HEK293 (cell line): ENCODE data around the gene CWC25.

ENCODE experiments used
- CTCF ChIA-PET: fragments of 350-600 bp; formaldehyde crosslinking; extraction: SDS; loops from one replicate; lab custom pipeline; 2021; ENCODE audit warnings: antibody characterized with exemption; lab: Yijun Ruan, JAX
- POLR2A ChIA-PET: fragments of 300-600 bp; formaldehyde crosslinking; extraction: SDS; loops from one replicate; lab custom pipeline; 2020; ENCODE audit warnings: antibody characterized with exemption, inconsistent platforms; lab: Yijun Ruan, JAX
- H3K27ac ChIP-seq: fragments of 200-500 bp; sonication (Bioruptor generic); 2 replicates; pipeline ENCODE4 v1.5.1; 2014; ENCODE audit warnings: low read depth, low read length, control low read depth, inconsistent platforms; ENCODE audit errors: extremely low read depth
- H3K36me3 ChIP-seq, 2 experiments: fragments of 200-500 bp in 1 of 2; sonication (Bioruptor generic) in 1 of 2; 1 replicate in 1 of 2; 2 replicates in 1 of 2; pipeline ENCODE4 v1.5.1; 2014 to 2017; ENCODE audit warnings: inconsistent platforms in 2 of 2, low read length in 2 of 2; ENCODE audit not compliant: control insufficient read depth in 2 of 2, insufficient read depth in 1 of 2
- H3K4me1 ChIP-seq: fragments of 200-500 bp; sonication (Bioruptor generic); 2 replicates; pipeline ENCODE4 v1.5.1; 2014; ENCODE audit warnings: mild to moderate bottlenecking, low read length, inconsistent platforms; ENCODE audit not compliant: control insufficient read depth, insufficient read depth
- H3K4me3 ChIP-seq: 2 replicates; pipeline ENCODE4 v1.5.1; 2011; ENCODE audit warnings: low read depth, mild to moderate bottlenecking, control low read depth, low read length, moderate library complexity
- H3K9me3 ChIP-seq: fragments of 200-500 bp; sonication (Bioruptor generic); 2 replicates; pipeline ENCODE4 v1.5.1; 2014; ENCODE audit warnings: low read depth, low read length, inconsistent platforms; ENCODE audit not compliant: control insufficient read depth, insufficient read depth
- FEZF1 ChIP-seq: fragments of 450-650 bp; formaldehyde crosslinking; IDR thresholded peaks from 2 replicates; pipeline ENCODE4 v1.5.1; 2016; ENCODE audit warnings: missing biosample characterization, missing genetic modification characterization
- MYNN ChIP-seq: fragments of 450-650 bp; formaldehyde crosslinking; IDR thresholded peaks from 2 replicates; pipeline ENCODE4 v1.5.1; 2016; ENCODE audit warnings: missing biosample characterization, missing genetic modification characterization, borderline replicate concordance
- SP7 ChIP-seq: fragments of 450-650 bp; formaldehyde crosslinking; IDR thresholded peaks from 2 replicates; pipeline ENCODE4 v1.5.1; 2016; ENCODE audit warnings: missing biosample characterization, missing genetic modification characterization
- ZFHX2 ChIP-seq: fragments of 450-650 bp; formaldehyde crosslinking; conservative IDR thresholded peaks from 2 replicates; pipeline ENCODE4 v1.5.1; 2016; ENCODE audit warnings: missing biosample characterization, missing genetic modification characterization
- ZNF391 ChIP-seq: fragments of 450-650 bp; formaldehyde crosslinking; IDR thresholded peaks from 2 replicates; pipeline ENCODE4 v1.5.1; 2016; ENCODE audit warnings: low read depth, missing biosample characterization, missing genetic modification characterization, borderline replicate concordance
- ZNF501 ChIP-seq: fragments of 450-650 bp; formaldehyde crosslinking; IDR thresholded peaks from 2 replicates; pipeline ENCODE4 v1.5.1; 2016; ENCODE audit warnings: missing biosample characterization, missing genetic modification characterization
- ZNF558 ChIP-seq: fragments of 450-650 bp; formaldehyde crosslinking; IDR thresholded peaks from 2 replicates; pipeline ENCODE4 v1.5.1; 2016; ENCODE audit warnings: missing biosample characterization, missing genetic modification characterization
- ZNF610 ChIP-seq: fragments of 450-650 bp; formaldehyde crosslinking; IDR thresholded peaks from 2 replicates; pipeline ENCODE4 v1.5.1; 2016; ENCODE audit warnings: missing biosample characterization, missing genetic modification characterization, borderline replicate concordance
- ZNF76 ChIP-seq: fragments of 450-650 bp; formaldehyde crosslinking; IDR thresholded peaks from 2 replicates; pipeline ENCODE4; 2016; ENCODE audit warnings: low read depth, missing biosample characterization, missing genetic modification characterization, borderline replicate concordance
- TF ChIP-seq, protein P1 (sequence below): fragments of 450-650 bp; formaldehyde crosslinking; IDR thresholded peaks from 2 replicates; pipeline ENCODE4 v1.5.1; 2017; ENCODE audit warnings: missing biosample characterization, missing genetic modification characterization
- TF ChIP-seq, protein P2 (sequence below): fragments of 450-650 bp; formaldehyde crosslinking; IDR thresholded peaks from 2 replicates; pipeline ENCODE4 v1.5.1; 2016; ENCODE audit warnings: missing biosample characterization, missing genetic modification characterization, borderline replicate concordance
- TF ChIP-seq, protein P3 (sequence below): fragments of 450-650 bp; formaldehyde crosslinking; IDR thresholded peaks from 2 replicates; pipeline ENCODE4 v1.5.1; 2016; ENCODE audit warnings: missing biosample characterization, missing genetic modification characterization
- TF ChIP-seq, protein P4 (sequence below): fragments of 450-650 bp; formaldehyde crosslinking; IDR thresholded peaks from 2 replicates; pipeline ENCODE4 v1.5.1; 2016; ENCODE audit warnings: missing biosample characterization, missing genetic modification characterization
- TF ChIP-seq, protein P5 (sequence below): fragments of 450-650 bp; formaldehyde crosslinking; IDR thresholded peaks from 2 replicates; pipeline ENCODE4 v1.5.1; 2016; ENCODE audit warnings: missing biosample characterization, missing genetic modification characterization
- TF ChIP-seq, protein P6 (sequence below): fragments of 450-650 bp; formaldehyde crosslinking; IDR thresholded peaks from 2 replicates; pipeline ENCODE4 v1.5.1; 2017; ENCODE audit warnings: missing biosample characterization, missing genetic modification characterization
- TF ChIP-seq, protein P7 (sequence below): fragments of 450-650 bp; formaldehyde crosslinking; IDR thresholded peaks from 2 replicates; pipeline ENCODE4 v1.5.1; 2016; ENCODE audit warnings: missing biosample characterization, missing genetic modification characterization

CWC25 gene

DNA sequence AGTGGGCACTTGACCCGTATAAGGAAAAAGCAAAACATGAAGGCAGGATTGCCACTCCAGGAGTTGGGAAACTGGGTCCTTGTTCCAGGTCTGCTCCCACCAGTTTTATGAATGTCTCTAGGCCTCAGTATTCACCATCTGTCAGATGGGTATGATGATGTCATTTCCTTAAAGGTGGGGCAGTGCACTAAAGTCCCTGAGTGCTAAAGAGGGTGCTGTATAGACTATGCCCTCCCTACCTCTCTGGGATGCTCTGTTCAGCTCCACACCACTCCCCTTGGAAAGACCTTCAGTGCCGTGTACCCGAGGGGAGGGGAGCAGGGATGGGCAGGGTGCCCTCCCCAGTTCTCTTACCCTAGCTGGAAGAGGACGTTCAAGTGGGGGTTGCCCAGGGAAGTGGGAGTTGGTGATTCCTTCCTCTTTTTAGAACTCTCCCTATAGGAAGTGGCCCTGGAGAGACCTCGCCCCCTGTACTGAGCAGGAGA lies 46.9 kb upstream of the CWC25 start (continued):
- TF ChIP-seq, protein P1, sequence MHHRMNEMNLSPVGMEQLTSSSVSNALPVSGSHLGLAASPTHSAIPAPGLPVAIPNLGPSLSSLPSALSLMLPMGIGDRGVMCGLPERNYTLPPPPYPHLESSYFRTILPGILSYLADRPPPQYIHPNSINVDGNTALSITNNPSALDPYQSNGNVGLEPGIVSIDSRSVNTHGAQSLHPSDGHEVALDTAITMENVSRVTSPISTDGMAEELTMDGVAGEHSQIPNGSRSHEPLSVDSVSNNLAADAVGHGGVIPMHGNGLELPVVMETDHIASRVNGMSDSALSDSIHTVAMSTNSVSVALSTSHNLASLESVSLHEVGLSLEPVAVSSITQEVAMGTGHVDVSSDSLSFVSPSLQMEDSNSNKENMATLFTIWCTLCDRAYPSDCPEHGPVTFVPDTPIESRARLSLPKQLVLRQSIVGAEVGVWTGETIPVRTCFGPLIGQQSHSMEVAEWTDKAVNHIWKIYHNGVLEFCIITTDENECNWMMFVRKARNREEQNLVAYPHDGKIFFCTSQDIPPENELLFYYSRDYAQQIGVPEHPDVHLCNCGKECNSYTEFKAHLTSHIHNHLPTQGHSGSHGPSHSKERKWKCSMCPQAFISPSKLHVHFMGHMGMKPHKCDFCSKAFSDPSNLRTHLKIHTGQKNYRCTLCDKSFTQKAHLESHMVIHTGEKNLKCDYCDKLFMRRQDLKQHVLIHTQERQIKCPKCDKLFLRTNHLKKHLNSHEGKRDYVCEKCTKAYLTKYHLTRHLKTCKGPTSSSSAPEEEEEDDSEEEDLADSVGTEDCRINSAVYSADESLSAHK = no peak
- TF ChIP-seq, protein P2, sequence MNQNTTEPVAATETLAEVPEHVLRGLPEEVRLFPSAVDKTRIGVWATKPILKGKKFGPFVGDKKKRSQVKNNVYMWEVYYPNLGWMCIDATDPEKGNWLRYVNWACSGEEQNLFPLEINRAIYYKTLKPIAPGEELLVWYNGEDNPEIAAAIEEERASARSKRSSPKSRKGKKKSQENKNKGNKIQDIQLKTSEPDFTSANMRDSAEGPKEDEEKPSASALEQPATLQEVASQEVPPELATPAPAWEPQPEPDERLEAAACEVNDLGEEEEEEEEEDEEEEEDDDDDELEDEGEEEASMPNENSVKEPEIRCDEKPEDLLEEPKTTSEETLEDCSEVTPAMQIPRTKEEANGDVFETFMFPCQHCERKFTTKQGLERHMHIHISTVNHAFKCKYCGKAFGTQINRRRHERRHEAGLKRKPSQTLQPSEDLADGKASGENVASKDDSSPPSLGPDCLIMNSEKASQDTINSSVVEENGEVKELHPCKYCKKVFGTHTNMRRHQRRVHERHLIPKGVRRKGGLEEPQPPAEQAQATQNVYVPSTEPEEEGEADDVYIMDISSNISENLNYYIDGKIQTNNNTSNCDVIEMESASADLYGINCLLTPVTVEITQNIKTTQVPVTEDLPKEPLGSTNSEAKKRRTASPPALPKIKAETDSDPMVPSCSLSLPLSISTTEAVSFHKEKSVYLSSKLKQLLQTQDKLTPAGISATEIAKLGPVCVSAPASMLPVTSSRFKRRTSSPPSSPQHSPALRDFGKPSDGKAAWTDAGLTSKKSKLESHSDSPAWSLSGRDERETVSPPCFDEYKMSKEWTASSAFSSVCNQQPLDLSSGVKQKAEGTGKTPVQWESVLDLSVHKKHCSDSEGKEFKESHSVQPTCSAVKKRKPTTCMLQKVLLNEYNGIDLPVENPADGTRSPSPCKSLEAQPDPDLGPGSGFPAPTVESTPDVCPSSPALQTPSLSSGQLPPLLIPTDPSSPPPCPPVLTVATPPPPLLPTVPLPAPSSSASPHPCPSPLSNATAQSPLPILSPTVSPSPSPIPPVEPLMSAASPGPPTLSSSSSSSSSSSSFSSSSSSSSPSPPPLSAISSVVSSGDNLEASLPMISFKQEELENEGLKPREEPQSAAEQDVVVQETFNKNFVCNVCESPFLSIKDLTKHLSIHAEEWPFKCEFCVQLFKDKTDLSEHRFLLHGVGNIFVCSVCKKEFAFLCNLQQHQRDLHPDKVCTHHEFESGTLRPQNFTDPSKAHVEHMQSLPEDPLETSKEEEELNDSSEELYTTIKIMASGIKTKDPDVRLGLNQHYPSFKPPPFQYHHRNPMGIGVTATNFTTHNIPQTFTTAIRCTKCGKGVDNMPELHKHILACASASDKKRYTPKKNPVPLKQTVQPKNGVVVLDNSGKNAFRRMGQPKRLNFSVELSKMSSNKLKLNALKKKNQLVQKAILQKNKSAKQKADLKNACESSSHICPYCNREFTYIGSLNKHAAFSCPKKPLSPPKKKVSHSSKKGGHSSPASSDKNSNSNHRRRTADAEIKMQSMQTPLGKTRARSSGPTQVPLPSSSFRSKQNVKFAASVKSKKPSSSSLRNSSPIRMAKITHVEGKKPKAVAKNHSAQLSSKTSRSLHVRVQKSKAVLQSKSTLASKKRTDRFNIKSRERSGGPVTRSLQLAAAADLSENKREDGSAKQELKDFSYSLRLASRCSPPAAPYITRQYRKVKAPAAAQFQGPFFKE (tag by site-specific recombination) = no peak
- no peak for TF ChIP-seq ZNF558 (tag by site-specific recombination)
- TF ChIP-seq, protein P3, sequence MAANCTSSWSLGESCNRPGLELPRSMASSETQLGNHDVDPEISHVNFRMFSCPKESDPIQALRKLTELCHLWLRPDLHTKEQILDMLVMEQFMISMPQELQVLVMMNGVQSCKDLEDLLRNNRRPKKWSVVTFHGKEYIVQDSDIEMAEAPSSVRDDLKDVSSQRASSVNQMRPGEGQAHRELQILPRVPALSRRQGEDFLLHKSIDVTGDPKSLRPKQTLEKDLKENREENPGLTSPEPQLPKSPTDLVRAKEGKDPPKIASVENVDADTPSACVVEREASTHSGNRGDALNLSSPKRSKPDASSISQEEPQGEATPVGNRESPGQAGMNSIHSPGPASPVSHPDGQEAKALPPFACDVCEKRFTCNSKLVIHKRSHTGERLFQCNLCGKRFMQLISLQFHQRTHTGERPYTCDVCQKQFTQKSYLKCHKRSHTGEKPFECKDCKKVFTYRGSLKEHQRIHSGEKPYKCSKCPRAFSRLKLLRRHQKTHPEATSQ (tag by site-specific recombination) = no peak

DNA sequence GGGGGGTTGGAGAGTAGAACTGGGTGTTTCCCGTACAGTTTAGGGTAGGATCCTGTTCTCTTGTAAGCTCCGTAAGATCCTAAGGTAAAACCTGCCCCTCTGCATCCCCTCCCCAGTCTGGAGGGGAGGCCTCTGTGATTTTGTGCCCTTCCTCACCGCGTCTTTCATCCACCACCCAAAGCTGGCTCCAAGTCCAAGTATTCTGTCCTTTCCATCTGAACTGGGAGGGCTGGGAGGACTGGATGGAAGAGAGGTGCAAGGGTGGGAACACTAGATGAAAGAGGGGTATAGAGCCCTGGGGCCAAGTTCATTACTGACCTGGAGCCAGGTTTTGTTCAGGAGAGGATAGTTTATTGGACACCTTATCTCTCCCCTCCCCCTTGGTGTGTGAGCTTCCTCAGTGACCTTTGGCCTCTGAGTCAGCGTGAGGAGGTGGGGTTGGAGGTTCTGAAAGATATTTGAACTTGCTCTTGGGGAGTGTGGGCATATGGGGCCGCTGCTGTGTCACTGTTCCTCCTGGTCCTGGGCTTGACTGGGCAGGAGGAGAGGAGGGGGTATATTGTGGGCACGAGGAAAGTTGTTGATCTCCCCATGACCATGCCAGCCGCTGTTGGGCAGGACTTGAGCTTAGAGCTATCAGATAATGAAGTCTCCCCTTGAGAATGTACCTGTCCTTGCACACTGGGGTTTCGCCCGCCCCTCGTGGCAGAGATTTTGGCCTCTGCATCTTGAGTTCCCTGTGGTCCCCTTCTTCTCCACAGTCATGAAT lies 46.3 kb upstream of the CWC25 start:
- Histone ChIP-seq H3K27ac (peak overlapping the region; percentile 76), H3K4me3 (peak overlapping the region; percentile 94), H3K9me3 (no peaks in the 10 kb centered on the region), H3K4me1 (peaks cover 12% of the 10 kb centered on the region), H3K36me3 (no peaks in the 10 kb centered on the region)
- ChIA-PET CTCF (interaction anchor here (0.7 to 5.8 kb wide), 10 partner anchors 9 to 528 kb away, joined by 3 to 24 read pairs (median 3); partner anchors contain the start of gene LASP1NB), POLR2A (interaction anchor here (0.7 to 4.1 kb wide), 16 partner anchors 8 to 328 kb away, joined by 3 to 62 read pairs (median 8); partner anchors contain the start of genes CWC25, LASP1NB, PLXDC1 and PSMB3)
- TF ChIP-seq ZNF76 (peak; percentile 20; the same call in 1 of the 2 replicates), ZNF610 (tag by site-specific recombination) (no peak), FEZF1 (tag by site-specific recombination) (no peak), MYNN (tag by site-specific recombination) (no peak), SP7 (tag by site-specific recombination) (peak; percentile 80; the same call in 1 of the 2 replicates), ZNF501 (tag by site-specific recombination) (no peak), ZNF391 (tag by site-specific recombination) (0 out of 2 replicates have a peak, but pooled peaks have one; percentile 37), ZFHX2 (peak; percentile 83)
- TF ChIP-seq, protein P4, sequence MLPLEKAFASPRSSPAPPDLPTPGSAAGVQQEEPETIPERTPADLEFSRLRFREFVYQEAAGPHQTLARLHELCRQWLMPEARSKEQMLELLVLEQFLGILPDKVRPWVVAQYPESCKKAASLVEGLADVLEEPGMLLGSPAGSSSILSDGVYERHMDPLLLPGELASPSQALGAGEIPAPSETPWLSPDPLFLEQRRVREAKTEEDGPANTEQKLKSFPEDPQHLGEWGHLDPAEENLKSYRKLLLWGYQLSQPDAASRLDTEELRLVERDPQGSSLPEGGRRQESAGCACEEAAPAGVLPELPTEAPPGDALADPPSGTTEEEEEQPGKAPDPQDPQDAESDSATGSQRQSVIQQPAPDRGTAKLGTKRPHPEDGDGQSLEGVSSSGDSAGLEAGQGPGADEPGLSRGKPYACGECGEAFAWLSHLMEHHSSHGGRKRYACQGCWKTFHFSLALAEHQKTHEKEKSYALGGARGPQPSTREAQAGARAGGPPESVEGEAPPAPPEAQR = no peak
- TF ChIP-seq, protein P5, sequence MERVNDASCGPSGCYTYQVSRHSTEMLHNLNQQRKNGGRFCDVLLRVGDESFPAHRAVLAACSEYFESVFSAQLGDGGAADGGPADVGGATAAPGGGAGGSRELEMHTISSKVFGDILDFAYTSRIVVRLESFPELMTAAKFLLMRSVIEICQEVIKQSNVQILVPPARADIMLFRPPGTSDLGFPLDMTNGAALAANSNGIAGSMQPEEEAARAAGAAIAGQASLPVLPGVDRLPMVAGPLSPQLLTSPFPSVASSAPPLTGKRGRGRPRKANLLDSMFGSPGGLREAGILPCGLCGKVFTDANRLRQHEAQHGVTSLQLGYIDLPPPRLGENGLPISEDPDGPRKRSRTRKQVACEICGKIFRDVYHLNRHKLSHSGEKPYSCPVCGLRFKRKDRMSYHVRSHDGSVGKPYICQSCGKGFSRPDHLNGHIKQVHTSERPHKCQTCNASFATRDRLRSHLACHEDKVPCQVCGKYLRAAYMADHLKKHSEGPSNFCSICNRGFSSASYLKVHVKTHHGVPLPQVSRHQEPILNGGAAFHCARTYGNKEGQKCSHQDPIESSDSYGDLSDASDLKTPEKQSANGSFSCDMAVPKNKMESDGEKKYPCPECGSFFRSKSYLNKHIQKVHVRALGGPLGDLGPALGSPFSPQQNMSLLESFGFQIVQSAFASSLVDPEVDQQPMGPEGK (tag by site-specific recombination) = peak; percentile 82
- TF ChIP-seq, protein P6, sequence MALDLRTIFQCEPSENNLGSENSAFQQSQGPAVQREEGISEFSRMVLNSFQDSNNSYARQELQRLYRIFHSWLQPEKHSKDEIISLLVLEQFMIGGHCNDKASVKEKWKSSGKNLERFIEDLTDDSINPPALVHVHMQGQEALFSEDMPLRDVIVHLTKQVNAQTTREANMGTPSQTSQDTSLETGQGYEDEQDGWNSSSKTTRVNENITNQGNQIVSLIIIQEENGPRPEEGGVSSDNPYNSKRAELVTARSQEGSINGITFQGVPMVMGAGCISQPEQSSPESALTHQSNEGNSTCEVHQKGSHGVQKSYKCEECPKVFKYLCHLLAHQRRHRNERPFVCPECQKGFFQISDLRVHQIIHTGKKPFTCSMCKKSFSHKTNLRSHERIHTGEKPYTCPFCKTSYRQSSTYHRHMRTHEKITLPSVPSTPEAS (tag by site-specific recombination) = no peak
- TF ChIP-seq, protein P7, sequence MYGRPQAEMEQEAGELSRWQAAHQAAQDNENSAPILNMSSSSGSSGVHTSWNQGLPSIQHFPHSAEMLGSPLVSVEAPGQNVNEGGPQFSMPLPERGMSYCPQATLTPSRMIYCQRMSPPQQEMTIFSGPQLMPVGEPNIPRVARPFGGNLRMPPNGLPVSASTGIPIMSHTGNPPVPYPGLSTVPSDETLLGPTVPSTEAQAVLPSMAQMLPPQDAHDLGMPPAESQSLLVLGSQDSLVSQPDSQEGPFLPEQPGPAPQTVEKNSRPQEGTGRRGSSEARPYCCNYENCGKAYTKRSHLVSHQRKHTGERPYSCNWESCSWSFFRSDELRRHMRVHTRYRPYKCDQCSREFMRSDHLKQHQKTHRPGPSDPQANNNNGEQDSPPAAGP = peak; percentile 79
